Measurements from ENCODE around the gene VSIG4. TPM values are rescaled to one million over a fixed set of nuclear protein-coding genes. Genes with fewer than 3 reads are reported as not detected.
"Not testable (repeated sequence)": the region's sequence is repeated elsewhere in the genome, so short reads cannot be mapped to it uniquely, and the experiment has no call there.

The VSIG4 gene
- total and polyA plus RNA-seq, 7 donors = 5.8 to 24.5 (median 13.4) TPM

GRCh38 chrX:65987811-65988210, 52.1 kb downstream of the VSIG4 start:
- no peaks in the 10 kb centered on the region for H3K36me3 ChIP-seq (ENCODE audit: insufficient read depth in 1 of 2, low read depth in 1 of 2)

GRCh38 chrX:65985922-65986588, 53.8 kb downstream of the VSIG4 start:
- Histone ChIP-seq H3K4me3 (no peak overlapping the region), H3K4me1 (no peaks in the 10 kb centered on the region), H3K36me3 (ENCODE audit: insufficient read depth in 1 of 2, low read depth in 1 of 2) (no peaks in the 10 kb centered on the region), H3K27me3 (ENCODE audit: insufficient read depth in 3 of 3, low read length in 2 of 3) (peaks cover 0 to 13% (median 0%) of the 10 kb centered on the region in 3 donors), H3K27ac (no peak overlapping the region), H3K9me3 (no peaks in the 10 kb centered on the region)
- intact Hi-C loops (cut with DNase I) = loop anchor here (5.0 to 10.0 kb wide), 3 partner anchors 241 to 404 kb away; no protein-coding TSS in a partner anchor
- 25 to 35% (median 34%) methylated on average over 5 of the region's 5 CpGs for WGBS, 3 donors
- ATAC-seq (peak in 3 of 4 donors; percentile 51 to 69 (median 59)), DNase-seq (no peak)
- TF ChIP-seq CTCF (IDR thresholded peaks at IDR 0.05) = peak; percentile 56

More at GRCh38 chrX:65987811-65988210, 52.1 kb downstream of the VSIG4 start:
- Histone ChIP-seq H3K4me1 (no peaks in the 10 kb centered on the region), H3K9me3 (no peaks in the 10 kb centered on the region), H3K27ac (no peak overlapping the region), H3K4me3 (no peak overlapping the region), H3K27me3 (ENCODE audit: insufficient read depth in 3 of 3, low read length in 2 of 3) (peaks cover 0 to 4% (median 0%) of the 10 kb centered on the region in 3 donors)
- no peak for TF ChIP-seq CTCF (IDR thresholded peaks at IDR 0.05)
- DNase-seq = no peak
- intact Hi-C loops (cut with DNase I) = loop anchor here (1.0 to 10.0 kb wide), 4 partner anchors 243 to 406 kb away; no protein-coding TSS in a partner anchor
- 65 to 79% (median 76%) methylated on average over 3 of the region's 3 CpGs for WGBS, 3 donors
- ATAC-seq = no peak

GRCh38 chrX:65985211-65985610, 54.7 kb downstream of the VSIG4 start:
- peaks cover 0 to 20% (median 0%) of the 10 kb centered on the region in 3 donors for H3K27me3 ChIP-seq (ENCODE audit: insufficient read depth in 3 of 3, low read length in 2 of 3)
- H3K4me3 ChIP-seq = no peak overlapping the region
- WGBS, 3 donors = 91 to 99% (median 96%) methylated on average over 3 of the region's 3 CpGs
- H3K27ac ChIP-seq = no peak overlapping the region
- intact Hi-C loops (cut with DNase I) = loop anchor here (5.0 to 10.0 kb wide), 3 partner anchors 240 to 403 kb away; no protein-coding TSS in a partner anchor
- no peaks in the 10 kb centered on the region for H3K9me3 ChIP-seq
- no peak for TF ChIP-seq CTCF (IDR thresholded peaks at IDR 0.05)
- ATAC-seq (no peak), DNase-seq (no peak)
- no peaks in the 10 kb centered on the region for H3K36me3 ChIP-seq (ENCODE audit: insufficient read depth in 1 of 2, low read depth in 1 of 2)
- H3K4me1 ChIP-seq = no peaks in the 10 kb centered on the region

GRCh38 chrX:65977161-65977560, 62.7 kb downstream of the VSIG4 start:
- H3K4me3 ChIP-seq; intact Hi-C loops (cut with DNase I); H3K27ac ChIP-seq; H3K36me3 ChIP-seq (ENCODE audit: insufficient read depth in 1 of 2, low read depth in 1 of 2); DNase-seq; ATAC-seq; H3K4me1 ChIP-seq; H3K9me3 ChIP-seq: not testable (repeated sequence)
- WGBS, 3 donors = 92 to 100% (median 97%) methylated on average over 1 of the region's 1 CpG
- peaks cover 0 to 22% (median 0%) of the 10 kb centered on the region in 3 donors for H3K27me3 ChIP-seq (ENCODE audit: insufficient read depth in 3 of 3, low read length in 2 of 3)

- H3K27me3 ChIP-seq (ENCODE audit: insufficient read depth in 3 of 3, low read length in 2 of 3) = peaks cover 0 to 26% (median 0%) of the 10 kb centered on the region in 3 donors
- no peaks in the 10 kb centered on the region for H3K36me3 ChIP-seq (ENCODE audit: insufficient read depth in 1 of 2, low read depth in 1 of 2)
- no peaks in the 10 kb centered on the region for H3K4me1 ChIP-seq
- no peak overlapping the region for H3K27ac ChIP-seq
- DNase-seq = no peak
- ATAC-seq = no peak
- TF ChIP-seq CTCF (IDR thresholded peaks at IDR 0.05) = no peak
- H3K4me3 ChIP-seq = no peak overlapping the region
- intact Hi-C loops (cut with DNase I) = no loop called here
- no peaks in the 10 kb centered on the region for H3K9me3 ChIP-seq
Observed at GRCh38 chrX:65976161-65976560, 63.7 kb downstream of the VSIG4 start.

- H3K4me1 ChIP-seq; ATAC-seq; H3K4me3 ChIP-seq; H3K9me3 ChIP-seq; H3K27ac ChIP-seq; DNase-seq; intact Hi-C loops (cut with DNase I); H3K36me3 ChIP-seq (ENCODE audit: insufficient read depth in 1 of 2, low read depth in 1 of 2): not testable (repeated sequence)
- 91 to 97% (median 95%) methylated on average over 8 to 38 of the region's 38 CpGs for WGBS, 3 donors
- peaks cover 0 to 22% (median 0%) of the 10 kb centered on the region in 3 donors for H3K27me3 ChIP-seq (ENCODE audit: insufficient read depth in 3 of 3, low read length in 2 of 3)
Observed at GRCh38 chrX:65975161-65975751, 64.6 kb downstream of the VSIG4 start.

Data from psoas muscle (tissue), 8 donors.